Lung microvascular endothelial cell (primary cell): ENCODE results near the gene PSMB2. TPM values are rescaled to one million over a fixed set of nuclear protein-coding genes. Genes with fewer than 3 reads are reported as not detected.
A peak's percentile ranks its signal among the peaks of the same experiment; 100 is the strongest.

Experiments used
- DNase-seq, 2 donors: peaks; one replicate each; pipeline versions ENCODE4 v3.0.0 to v3.0.0-alpha.2; 2010; ENCODE audit warnings: low read depth in 2 of 2
- total RNA-seq: library from RNA; depleted of rRNA; stranded (reverse); fragments of >200 nt; gene quantifications from 2 replicates; pipeline ENCODE4 v1.2.1, GENCODE V29; 2014

Gene PSMB2
- total RNA-seq, 1 donor from 2014 or later, result 13.5 TPM

- peak; percentile 98 to 99 for DNase-seq
These were observed 83.5 kb downstream of the PSMB2 start, which contains the start of gene NCDN for GRCh38 chr1:35557611-35558373. TSS of gene NCDN (plus strand) at chr1:35557799. CDS start at chr1:35558191, 392 bp downstream.

- peak; percentile 59 to 66 for DNase-seq
These were observed 84.2 kb downstream of the PSMB2 start, which contains the start of gene KIAA0319L for GRCh38 chr1:35557118-35557610. TSS of gene KIAA0319L (minus strand) at chr1:35557403. CDS start at chr1:35554491, 2,912 bp downstream.

GRCh38 chr1:35556484-35557117, 84.7 kb downstream of the PSMB2 start:
- DNase-seq, result peak in 1 of 2 donors; percentile 52

- no peak for DNase-seq
These were observed 85.5 kb downstream of the PSMB2 start for GRCh38 chr1:35555601-35556477.

GRCh38 chr1:35555212-35555584, 86.1 kb downstream of the PSMB2 start:
- no peak for DNase-seq

- peak; percentile 51 to 62 for DNase-seq
These were observed 86.8 kb downstream of the PSMB2 start for GRCh38 chr1:35554266-35555211.

GRCh38 chr1:35553851-35554250, 87.5 kb downstream of the PSMB2 start:
- no peak for DNase-seq

Other genes with a start within 250 kb of the PSMB2 start
- gene KIAA0319L, start 84.1 kb downstream of the PSMB2 start, total RNA-seq, result 29.2 and 31.5 TPM in 2 replicates
- 7.4 and 8.5 TPM in 2 replicates for gene NCDN, start 83.7 kb downstream of the PSMB2 start, total RNA-seq
- under 0.01 TPM in 2 replicates for gene TFAP2E, start 68.2 kb downstream of the PSMB2 start, total RNA-seq
- 12.2 and 17.1 TPM in 2 replicates for gene C1orf216, start 77.4 kb upstream of the PSMB2 start, total RNA-seq
- 3.0 and 7.6 TPM in 2 replicates for gene CLSPN, start 128.5 kb upstream of the PSMB2 start, total RNA-seq
- gene AGO4, start 166.5 kb upstream of the PSMB2 start, total RNA-seq, result 22.4 and 37.9 TPM in 2 replicates
- gene AGO1, start 241.7 kb upstream of the PSMB2 start, total RNA-seq, result 8.1 and 8.3 TPM in 2 replicates